Nephron progenitor cell (in vitro differentiated cells): ENCODE results near the gene TCERG1L.

Experiments used
- DNase-seq: peaks from one replicate; pipeline ENCODE4 v3.0.0; 2021
- H3K27ac Mint-ChIP-seq: 2 replicates; pipeline ENCODE4 v1.8.0; 2021; ENCODE audit warnings: mild to moderate bottlenecking, moderate library complexity, mixed read lengths
- H3K27me3 Mint-ChIP-seq: 2 replicates; pipeline ENCODE4 v1.8.0; 2021; ENCODE audit warnings: mild to moderate bottlenecking, low read depth, mixed read lengths; ENCODE audit not compliant: poor library complexity
- H3K36me3 Mint-ChIP-seq: 2 replicates; pipeline ENCODE4 v1.8.0; 2021; ENCODE audit warnings: low read depth, mixed read lengths
- H3K4me1 Mint-ChIP-seq: 2 replicates; pipeline ENCODE4 v1.8.0; 2021; ENCODE audit warnings: mixed read lengths
- H3K4me3 Mint-ChIP-seq: 2 replicates; pipeline ENCODE4 v1.8.0; 2021; ENCODE audit warnings: mild to moderate bottlenecking, moderate library complexity, mixed read lengths
- H3K9me3 Mint-ChIP-seq: 2 replicates; pipeline ENCODE4 v1.8.0; 2021; ENCODE audit warnings: mild to moderate bottlenecking, moderate library complexity, mixed read lengths
- TF ChIP-seq, protein P1 (sequence below): fragments of 200-600 bp; sonication (generic); IDR thresholded peaks from 2 replicates; pipeline ENCODE4 v1.5.0; 2021; ENCODE audit warnings: antibody characterized with exemption

TCERG1L gene

GRCh38 chr10:131213741-131214505, 97.6 kb downstream of the TCERG1L start:
- Mint-ChIP-seq H3K9me3 (no peaks in the 10 kb centered on the region), H3K27ac (no peak overlapping the region), H3K4me1 (peaks cover 14% of the 10 kb centered on the region), H3K36me3 (no peaks in the 10 kb centered on the region), H3K4me3 (no peak overlapping the region), H3K27me3 (peaks cover 13% of the 10 kb centered on the region)
- TF ChIP-seq, protein P1, sequence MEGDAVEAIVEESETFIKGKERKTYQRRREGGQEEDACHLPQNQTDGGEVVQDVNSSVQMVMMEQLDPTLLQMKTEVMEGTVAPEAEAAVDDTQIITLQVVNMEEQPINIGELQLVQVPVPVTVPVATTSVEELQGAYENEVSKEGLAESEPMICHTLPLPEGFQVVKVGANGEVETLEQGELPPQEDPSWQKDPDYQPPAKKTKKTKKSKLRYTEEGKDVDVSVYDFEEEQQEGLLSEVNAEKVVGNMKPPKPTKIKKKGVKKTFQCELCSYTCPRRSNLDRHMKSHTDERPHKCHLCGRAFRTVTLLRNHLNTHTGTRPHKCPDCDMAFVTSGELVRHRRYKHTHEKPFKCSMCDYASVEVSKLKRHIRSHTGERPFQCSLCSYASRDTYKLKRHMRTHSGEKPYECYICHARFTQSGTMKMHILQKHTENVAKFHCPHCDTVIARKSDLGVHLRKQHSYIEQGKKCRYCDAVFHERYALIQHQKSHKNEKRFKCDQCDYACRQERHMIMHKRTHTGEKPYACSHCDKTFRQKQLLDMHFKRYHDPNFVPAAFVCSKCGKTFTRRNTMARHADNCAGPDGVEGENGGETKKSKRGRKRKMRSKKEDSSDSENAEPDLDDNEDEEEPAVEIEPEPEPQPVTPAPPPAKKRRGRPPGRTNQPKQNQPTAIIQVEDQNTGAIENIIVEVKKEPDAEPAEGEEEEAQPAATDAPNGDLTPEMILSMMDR: no peak
- no peak for DNase-seq

- Mint-ChIP-seq H3K27ac (no peak overlapping the region), H3K27me3 (peaks cover 17% of the 10 kb centered on the region), H3K36me3 (no peaks in the 10 kb centered on the region)
Measured at GRCh38 chr10:131212763-131213325, 98.7 kb downstream of the TCERG1L start.

GRCh38 chr10:131211965-131212619, 99.4 kb downstream of the TCERG1L start:
- Mint-ChIP-seq H3K27ac (no peak overlapping the region), H3K4me3 (no peak overlapping the region), H3K9me3 (no peaks in the 10 kb centered on the region), H3K27me3 (peaks cover 17% of the 10 kb centered on the region), H3K4me1 (peaks cover 17% of the 10 kb centered on the region), H3K36me3 (no peaks in the 10 kb centered on the region)
- TF ChIP-seq, protein P1: no peak
- DNase-seq: no peak

More at GRCh38 chr10:131212763-131213325, 98.7 kb downstream of the TCERG1L start:
- Mint-ChIP-seq H3K4me3 (no peak overlapping the region), H3K4me1 (peaks cover 14% of the 10 kb centered on the region), H3K9me3 (no peaks in the 10 kb centered on the region)
- no peak for DNase-seq
- TF ChIP-seq, protein P1: no peak

- H3K9me3 Mint-ChIP-seq: no peaks in the 10 kb centered on the region
- no peaks in the 10 kb centered on the region for H3K36me3 Mint-ChIP-seq
- H3K4me1 Mint-ChIP-seq: peaks cover 17% of the 10 kb centered on the region
- H3K27ac Mint-ChIP-seq: no peak overlapping the region
- no peak overlapping the region for H3K4me3 Mint-ChIP-seq
- TF ChIP-seq, protein P1: no peak
- peaks cover 17% of the 10 kb centered on the region for H3K27me3 Mint-ChIP-seq
- no peak for DNase-seq
Measured at GRCh38 chr10:131211559-131211958, 100.0 kb downstream of the TCERG1L start.

DNA sequence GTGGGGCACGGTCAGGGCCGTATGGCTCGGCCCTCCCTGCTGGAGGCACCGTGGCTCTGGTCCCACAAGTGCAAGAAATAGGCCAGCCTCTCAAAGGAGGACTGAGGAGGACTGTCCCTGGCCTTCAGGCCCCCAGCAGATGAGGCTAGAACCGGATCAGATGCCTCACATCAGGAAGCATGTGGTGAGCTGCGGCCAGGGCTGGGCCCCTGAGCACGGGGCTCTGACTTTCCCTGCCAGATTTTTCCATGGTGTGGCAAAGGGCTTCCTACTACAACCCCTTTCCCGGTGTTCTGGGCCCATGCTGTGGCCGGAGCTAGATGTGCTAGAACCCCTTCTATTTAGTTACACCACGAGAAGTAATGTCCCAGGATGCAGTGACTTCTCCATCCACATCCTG, 100.4 kb downstream of the TCERG1L start:
- Mint-ChIP-seq H3K36me3 (no peaks in the 10 kb centered on the region), H3K4me1 (peaks cover 17% of the 10 kb centered on the region), H3K27ac (no peak overlapping the region), H3K9me3 (no peaks in the 10 kb centered on the region), H3K27me3 (peaks cover 17% of the 10 kb centered on the region), H3K4me3 (no peak overlapping the region)
- TF ChIP-seq, protein P1: no peak
- no peak for DNase-seq
